Body of pancreas (tissue), 4 donors: ENCODE results near the gene AGXT. TPM values are rescaled to one million over a fixed set of nuclear protein-coding genes. Genes with fewer than 3 reads are reported as not detected.

Experiments used
- ATAC-seq: fragments of 150-250 bp; one replicate; pipeline ENCODE4 v1.9.1; 2016
- DNase-seq, 4 donors: peaks; one replicate each; pipeline ENCODE4 v3.0.0-alpha.2; 2019
- H3K27ac ChIP-seq, 4 donors: fragments of 200-600 bp; sonication (generic); 1 replicate in 3 of 4; 2 replicates in 1 of 4; pipeline versions ENCODE4 v1.5.1 to v1.6.1; 2016 to 2019; ENCODE audit warnings: mild to moderate bottlenecking in 1 of 4, mixed read lengths in 1 of 4, moderate library complexity in 1 of 4
- H3K27me3 ChIP-seq, 2 donors: fragments of 200-600 bp; sonication (generic); one replicate each; pipeline ENCODE4 v1.6.0; 2016; ENCODE audit warnings: mild to moderate bottlenecking in 1 of 2
- H3K36me3 ChIP-seq, 2 donors: fragments of 200-600 bp; sonication (generic); replicated peaks in 1 of 2; 2 replicates each; pipeline ENCODE4 v1.5.1; 2016; ENCODE audit warnings: low read depth in 2 of 2; ENCODE audit not compliant: insufficient read depth in 1 of 2
- H3K4me1 ChIP-seq: fragments of 200-600 bp; sonication (generic); one replicate; pipeline ENCODE4 v1.6.0; 2016
- H3K4me3 ChIP-seq, 2 donors: fragments of 200-600 bp; sonication (generic); 1 replicate in 1 of 2; 2 replicates in 1 of 2; pipeline ENCODE4 v1.5.1; 2016 to 2019
- H3K9me3 ChIP-seq, 3 donors: fragments of 200-600 bp; sonication (generic); 1 replicate in 2 of 3; 2 replicates in 1 of 3; pipeline ENCODE4 v1.5.1; 2016
- POLR2A ChIP-seq, 3 donors: fragments of 450-650 bp; IDR thresholded peaks; one replicate each; pipeline ENCODE4 v1.6.1; 2016; ENCODE audit warnings: antibody characterized with exemption in 3 of 3, mild to moderate bottlenecking in 2 of 3
- WGBS, 2 donors: methylation state at CpG; one replicate each; pipeline ENCODE4 v1.1.5; 2017; 5-methylcytosine and 5-hydroxymethylcytosine counted together
- intact Hi-C: fragments of 100-400 bp; cut with DNase I; formaldehyde crosslinking; loops from one replicate; pipeline ENCODE4 v1.15.1; 2023
- total RNA-seq, 2 donors: library from RNA; depleted of rRNA; stranded (reverse); fragments of >200 nt; gene quantifications; one replicate each; pipeline ENCODE4 v1.1.0, GENCODE V29; 2016
- TF ChIP-seq, protein P1 (sequence below), 7 experiments: fragments of 450-650 bp in 4 of 7; fragments of 200-600 bp in 3 of 7; sonication (generic) in 3 of 7; IDR thresholded peaks; one replicate each; pipeline ENCODE4 v1.5.1; 2016 to 2019; ENCODE audit warnings: antibody characterized with exemption in 7 of 7

Gene AGXT
- total RNA-seq, 2 donors from 2014 or later = 1.6 TPM; not detected in 1

DNA sequence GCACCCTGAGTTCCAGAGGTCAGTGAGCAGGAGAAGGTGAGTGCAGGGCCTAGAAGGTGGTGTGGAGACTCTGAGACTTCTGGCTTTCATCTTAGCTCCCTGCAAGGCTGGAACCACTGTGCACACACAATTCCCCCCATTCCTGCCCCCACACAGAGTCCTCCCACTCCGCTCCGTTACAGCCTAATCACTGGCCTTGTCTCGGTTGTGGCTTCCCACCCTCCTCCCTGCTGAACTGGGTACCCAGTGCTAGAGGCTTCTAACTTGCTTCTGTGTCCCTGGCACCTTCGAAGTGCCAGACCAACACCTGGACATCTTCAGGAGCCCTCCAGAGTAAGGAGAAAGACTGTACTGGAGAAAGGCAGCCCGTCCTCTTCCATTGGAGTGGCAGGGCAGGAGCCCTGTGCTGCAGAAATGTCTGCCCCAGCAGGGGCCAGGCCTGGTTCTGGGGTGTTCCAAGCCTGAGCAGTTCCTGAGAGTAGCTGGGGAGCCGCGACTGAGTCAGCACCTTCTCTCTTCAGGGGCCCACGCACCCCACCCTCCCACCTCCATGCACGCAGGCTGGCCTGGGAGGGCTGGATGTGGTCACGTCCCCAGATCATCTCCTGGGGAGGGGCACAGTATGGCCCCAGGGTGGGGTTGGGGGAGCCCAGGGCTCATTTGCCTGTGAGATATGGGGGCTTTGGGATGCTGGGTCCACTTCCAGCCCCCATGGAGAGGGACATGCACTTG is 60.9 kb downstream of the AGXT start:
- intact Hi-C loops = no loop called here
- Histone ChIP-seq H3K27ac (no peak overlapping the region), H3K4me1 (peaks cover 3% of the 10 kb centered on the region), H3K4me3 (no peak overlapping the region), H3K27me3 (no peaks in the 10 kb centered on the region), H3K36me3 (no peaks in the 10 kb centered on the region), H3K9me3 (no peaks in the 10 kb centered on the region)
- TF ChIP-seq, protein P1, sequence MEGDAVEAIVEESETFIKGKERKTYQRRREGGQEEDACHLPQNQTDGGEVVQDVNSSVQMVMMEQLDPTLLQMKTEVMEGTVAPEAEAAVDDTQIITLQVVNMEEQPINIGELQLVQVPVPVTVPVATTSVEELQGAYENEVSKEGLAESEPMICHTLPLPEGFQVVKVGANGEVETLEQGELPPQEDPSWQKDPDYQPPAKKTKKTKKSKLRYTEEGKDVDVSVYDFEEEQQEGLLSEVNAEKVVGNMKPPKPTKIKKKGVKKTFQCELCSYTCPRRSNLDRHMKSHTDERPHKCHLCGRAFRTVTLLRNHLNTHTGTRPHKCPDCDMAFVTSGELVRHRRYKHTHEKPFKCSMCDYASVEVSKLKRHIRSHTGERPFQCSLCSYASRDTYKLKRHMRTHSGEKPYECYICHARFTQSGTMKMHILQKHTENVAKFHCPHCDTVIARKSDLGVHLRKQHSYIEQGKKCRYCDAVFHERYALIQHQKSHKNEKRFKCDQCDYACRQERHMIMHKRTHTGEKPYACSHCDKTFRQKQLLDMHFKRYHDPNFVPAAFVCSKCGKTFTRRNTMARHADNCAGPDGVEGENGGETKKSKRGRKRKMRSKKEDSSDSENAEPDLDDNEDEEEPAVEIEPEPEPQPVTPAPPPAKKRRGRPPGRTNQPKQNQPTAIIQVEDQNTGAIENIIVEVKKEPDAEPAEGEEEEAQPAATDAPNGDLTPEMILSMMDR (IDR thresholded peaks at IDR 0.05) = no peak
- TF ChIP-seq POLR2A (IDR thresholded peaks at IDR 0.05) = no peak
- 73 to 83% methylated on average over 8 to 9 of the region's 10 CpGs for WGBS, 2 donors
- no peak for ATAC-seq
- DNase-seq = no peak

Other genes starting within 250 kb of the AGXT start
- gene GPR35, start 243.3 kb upstream of the AGXT start, total RNA-seq = 1 to 10 TPM in 1 of 2 donors, under 1 TPM in 1; 0.33 to 3.4 TPM
- 100 to 1,000 TPM; 328 to 392 TPM for gene AQP12B, start 185.9 kb upstream of the AGXT start, total RNA-seq
- 100 to 1,000 TPM in 1 of 2 donors, 10 to 100 TPM in 1; 29.6 to 130 TPM for gene AQP12A, start 177.0 kb upstream of the AGXT start, total RNA-seq
- 10 to 100 TPM; 51.9 to 79.1 TPM for gene KIF1A, start 48.6 kb upstream of the AGXT start, total RNA-seq
- under 1 TPM in 1 of 2 donors, not detected in 1; 0.26 TPM for gene MAB21L4, start 27.3 kb downstream of the AGXT start, total RNA-seq
- gene CROCC2, start 37.5 kb downstream of the AGXT start, total RNA-seq = under 1 TPM in 1 of 2 donors, not detected in 1; under 0.01 TPM
- gene SNED1, start 129.8 kb downstream of the AGXT start, total RNA-seq = 10 to 100 TPM; 13.5 to 33.0 TPM
- gene MTERF4, start 233.5 kb downstream of the AGXT start, total RNA-seq = 10 to 100 TPM; 17.1 to 39.2 TPM